Measurements from ENCODE around the gene TUBA4B.
A peak's percentile ranks its signal among the peaks of the same experiment; 100 is the strongest.

Gene TUBA4B

DNA sequence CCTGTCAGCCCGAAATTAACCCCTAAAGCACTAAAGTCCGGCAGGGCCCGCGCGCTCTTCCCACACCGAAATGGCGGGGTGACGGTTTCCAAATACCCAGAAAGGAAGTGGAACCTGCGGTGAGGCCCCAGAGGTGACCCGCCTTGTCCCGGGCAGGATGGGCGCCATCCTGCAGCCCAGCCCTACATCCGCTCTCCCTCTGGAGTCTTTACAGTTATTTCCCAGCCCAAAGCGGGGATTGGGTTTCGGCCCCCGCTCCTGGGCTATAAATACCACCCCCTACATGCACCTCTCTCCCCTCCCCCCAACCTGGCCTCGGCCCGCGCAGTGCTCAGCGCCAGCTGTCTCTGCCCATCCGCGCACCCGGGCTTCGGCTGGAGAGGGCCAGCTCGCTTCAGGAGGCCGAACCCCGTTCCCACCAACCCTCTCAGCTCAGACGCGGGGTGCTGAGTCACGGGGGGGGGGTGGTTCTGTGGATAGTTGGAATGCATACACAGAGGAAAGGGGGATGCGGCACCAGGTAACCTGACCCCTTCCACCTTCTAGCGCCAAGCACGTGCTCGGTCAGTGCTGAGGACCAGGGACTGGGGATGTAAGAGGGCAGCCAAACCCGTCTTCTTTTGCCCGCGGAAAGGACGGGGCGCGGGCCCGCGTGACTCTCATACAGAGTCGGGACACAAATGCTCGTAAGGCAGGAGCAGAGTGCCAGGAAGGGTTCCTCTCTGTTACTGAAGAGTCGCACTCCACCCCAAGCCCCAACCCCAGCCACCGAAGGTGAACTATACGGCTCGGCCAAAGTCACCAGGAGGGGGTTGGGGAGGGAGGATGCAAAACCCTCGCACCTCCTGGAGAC, at the start of gene TUBA4B:
Gene TUBA4B (plus strand): TSS at position 344 of the 853 bp plus-strand sequence. CDS start 165 bp downstream, at position 509.
- peak; percentile 57 for DNase-seq

DNA sequence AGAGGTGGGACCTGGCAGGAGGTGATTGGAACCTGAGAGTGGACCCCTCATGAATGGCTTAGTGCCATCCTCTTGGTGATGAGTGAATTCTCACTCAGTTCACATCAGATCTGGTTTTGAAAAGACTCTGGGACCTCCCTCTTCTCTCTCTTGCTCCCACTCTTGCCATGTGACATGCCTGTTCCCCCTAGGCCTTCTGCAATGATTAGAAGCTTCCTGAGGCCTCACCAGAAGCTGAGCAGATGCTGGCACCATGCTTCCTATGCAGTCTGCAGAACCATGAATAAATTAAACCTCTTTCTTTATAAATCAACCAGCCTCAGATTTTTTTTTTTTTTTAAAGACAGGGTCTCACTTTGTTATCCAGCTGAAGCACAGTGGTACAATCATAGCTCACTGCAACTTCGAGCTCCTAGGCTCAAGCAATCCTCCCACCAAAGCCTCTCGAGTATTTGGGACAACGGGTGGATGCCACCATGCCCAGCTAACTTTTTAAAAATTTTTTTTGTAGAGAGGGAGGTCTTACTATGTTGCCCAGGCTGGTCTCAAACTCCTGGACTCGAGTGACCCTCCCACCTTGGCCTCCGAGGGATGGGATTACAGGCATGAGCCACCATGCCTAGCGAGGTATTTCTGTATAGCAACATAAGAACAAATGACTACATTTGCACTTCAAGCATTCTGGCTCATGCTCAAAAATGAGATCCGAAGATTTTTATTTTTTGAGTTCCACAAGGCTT, 48.4 kb upstream of the TUBA4B start:
- no peak for DNase-seq

DNA sequence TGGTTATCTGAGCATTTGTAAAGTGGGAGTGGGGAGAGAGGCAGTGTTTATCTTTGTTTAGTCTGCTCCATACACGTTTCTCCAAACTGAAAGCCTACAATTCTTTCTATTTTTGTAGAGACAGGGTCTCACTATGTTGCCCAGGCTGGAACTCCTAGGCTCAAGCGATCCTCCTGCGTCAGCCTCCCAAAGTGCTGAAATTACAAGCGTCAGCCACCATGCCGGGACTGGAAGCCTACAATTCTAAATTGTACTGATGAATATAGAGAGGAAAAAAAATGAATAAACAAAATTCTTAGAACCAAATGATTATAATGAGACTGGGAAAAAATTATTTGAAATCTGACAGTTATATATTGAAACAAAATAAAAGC, 47.9 kb upstream of the TUBA4B start:
- DNase-seq, result no peak

DNA sequence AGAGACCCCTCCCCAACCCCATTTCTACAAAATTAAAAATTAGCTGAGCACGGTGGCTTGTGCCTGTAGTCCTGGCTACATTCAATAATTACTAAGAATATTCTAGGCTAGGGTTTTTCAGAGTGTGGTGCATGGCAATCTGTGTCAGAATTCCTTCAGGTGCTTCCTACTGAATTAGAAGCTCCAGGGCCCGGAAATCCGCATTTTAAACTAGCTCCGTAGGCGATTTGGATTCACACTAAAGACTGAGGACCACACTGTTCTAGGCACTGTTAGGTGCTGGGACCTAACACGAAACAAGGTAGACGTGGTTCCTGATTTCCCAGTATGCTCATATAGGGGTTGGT, 47.1 kb upstream of the TUBA4B start:
- no peak for DNase-seq

DNA sequence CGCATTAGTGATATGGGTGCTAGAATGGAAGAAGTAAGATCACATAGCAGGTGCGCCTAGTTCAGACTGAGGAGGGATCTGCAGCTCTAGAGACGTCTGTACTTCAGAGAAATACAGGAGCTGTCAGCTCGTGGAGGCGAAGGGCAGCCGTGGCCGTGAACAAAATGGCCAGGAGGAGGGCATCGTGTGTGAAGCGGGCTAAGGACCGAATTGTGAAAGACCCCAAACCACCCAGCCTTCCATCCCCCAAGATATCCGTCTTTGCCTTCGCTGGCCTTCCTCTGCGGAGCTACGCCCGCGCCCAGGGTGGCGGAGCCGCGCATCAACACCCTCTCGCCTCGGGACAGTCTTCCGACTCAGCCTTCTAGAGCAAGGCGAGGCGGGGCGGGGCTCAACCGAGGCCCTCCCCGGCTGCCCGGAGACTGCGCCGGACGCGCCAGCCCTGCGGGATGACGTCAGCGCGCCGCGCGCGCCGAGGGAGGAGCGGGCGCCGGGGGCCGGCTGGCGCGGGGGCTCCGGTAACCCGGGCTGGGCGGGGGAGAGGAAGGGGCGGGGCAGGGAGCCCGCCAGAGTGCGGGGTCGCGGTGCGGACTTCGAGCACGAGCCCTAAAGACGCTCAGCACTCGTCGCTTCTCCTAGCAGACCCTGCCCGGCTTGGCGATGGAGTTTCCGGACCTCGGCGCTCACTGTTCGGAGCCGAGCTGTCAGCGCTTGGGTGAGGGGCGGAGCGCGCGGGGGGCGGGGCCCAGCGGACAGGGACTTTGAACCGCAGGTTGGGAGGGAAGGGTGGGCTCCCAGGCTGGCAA, 46.5 kb upstream of the TUBA4B start, which contains the start of gene ZFAND2B:
Gene ZFAND2B (plus strand): TSS at position 455 of the 806 bp plus-strand sequence. CDS start 206 bp downstream, at position 661.
- DNase-seq, result peak; percentile 97

DNA sequence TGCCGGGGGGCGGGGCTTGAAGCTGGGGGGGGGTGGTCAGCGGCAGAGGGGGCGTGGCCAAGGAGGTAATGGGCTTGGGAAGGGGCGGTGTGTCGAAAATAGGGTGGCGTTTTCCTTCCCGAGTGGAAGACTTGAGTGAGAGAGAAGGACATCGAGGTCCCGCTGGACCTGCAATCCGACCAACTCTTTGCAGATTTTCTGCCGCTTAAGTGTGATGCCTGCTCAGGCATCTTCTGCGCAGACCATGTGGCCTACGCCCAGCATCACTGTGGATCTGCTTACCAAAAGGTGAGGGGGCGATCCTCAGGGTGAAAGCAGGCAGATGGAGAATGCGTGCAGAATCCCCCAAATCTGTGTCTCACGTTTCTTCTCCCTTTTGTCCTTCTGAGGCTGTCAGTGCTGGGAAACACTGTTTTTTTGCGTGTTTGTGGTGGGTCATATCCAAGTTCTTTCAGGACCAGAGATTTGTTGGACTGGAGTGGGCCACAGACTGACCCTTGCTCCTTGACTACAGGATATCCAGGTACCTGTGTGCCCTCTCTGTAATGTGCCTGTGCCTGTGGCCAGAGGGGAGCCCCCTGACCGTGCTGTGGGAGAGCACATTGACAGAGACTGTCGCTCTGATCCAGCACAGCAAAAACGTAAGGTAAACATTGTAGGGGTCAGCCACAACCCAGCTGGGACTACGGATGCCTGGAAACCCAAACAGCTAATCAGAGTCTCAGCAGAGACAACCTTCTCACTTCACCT, 45.7 kb upstream of the TUBA4B start:
- DNase-seq, result no peak

DNA sequence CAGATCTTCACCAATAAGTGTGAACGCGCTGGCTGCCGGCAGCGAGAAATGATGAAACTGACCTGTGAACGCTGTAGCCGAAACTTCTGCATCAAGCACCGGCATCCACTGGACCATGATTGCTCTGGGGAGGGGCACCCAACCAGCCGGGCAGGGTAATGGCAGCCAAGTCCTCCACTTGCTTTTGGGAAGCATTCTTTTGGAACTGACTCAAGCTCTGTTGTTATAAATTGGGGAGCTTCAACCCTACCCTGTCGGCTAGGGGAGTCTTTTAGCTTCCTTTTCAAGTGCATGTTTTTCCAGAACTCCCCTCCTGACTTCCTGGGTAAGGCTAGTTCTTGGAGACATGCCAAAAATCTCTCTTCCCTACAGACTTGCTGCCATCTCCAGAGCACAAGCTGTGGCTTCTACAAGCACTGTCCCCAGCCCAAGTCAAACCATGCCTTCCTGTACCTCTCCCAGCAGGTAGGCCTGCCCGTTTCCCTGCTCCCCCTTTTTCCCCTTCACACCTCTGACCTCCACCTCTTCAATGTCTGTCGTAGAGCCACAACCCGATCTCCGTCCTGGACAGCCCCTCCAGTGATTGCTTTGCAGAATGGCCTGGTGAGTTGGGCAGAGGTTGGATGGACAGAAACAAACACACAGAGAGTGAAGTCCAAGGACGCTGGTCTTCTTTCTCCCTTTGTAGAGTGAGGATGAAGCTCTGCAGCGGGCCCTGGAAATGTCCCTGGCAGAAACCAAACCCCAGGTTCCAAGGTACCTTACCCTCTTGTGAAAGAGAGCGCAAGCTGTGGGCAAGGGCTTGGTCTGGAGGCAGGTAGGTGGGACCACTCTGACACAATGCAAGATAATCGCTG, 44.9 kb upstream of the TUBA4B start:
- no peak for DNase-seq

DNA sequence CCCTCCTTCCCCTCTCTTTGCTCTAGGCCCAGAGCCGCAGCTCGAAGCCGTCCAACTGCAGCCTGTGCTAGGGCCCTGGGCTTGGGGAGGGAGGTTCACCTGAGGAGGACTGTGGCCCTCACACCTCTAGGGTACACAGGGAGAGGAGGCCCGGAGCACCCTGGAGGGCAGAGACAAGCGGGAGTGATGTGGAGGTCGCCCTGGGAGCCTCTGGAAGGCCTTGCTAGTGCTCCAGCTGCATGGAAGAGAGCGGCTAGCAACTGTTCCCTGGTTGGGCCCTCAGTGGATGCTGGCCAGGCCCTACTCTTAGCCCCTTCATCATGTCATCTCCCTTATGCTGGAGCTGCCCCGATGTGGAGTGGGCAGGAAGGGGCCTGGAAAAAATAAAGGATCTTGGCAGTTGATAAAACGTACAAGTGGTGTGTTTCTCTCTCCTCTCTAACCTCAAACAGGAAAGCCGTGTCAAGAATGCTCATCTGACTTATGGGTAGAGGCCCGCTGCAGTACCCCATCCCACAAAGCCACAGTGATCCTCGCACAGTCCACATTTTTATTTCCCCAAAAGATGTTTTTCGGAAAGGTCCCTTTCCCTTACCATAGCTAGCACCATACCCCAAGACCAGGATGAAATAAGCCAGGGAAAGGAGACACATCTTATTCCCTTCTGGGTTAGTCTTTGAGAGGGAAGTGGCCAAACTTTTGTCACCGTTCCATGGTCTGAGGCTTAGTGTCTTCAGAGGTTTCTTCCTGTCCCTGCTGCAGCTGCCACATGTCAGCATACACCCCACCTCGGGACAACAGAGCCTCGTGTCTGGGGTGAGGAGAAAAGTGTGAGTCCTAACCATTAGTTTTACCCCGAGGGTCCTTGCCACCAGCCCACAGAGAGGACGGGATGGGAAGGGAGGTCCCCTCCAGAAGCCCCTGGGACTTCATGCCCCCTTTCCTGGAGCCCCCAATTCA, 43.5 kb upstream of the TUBA4B start:
- no peak for DNase-seq

DNA sequence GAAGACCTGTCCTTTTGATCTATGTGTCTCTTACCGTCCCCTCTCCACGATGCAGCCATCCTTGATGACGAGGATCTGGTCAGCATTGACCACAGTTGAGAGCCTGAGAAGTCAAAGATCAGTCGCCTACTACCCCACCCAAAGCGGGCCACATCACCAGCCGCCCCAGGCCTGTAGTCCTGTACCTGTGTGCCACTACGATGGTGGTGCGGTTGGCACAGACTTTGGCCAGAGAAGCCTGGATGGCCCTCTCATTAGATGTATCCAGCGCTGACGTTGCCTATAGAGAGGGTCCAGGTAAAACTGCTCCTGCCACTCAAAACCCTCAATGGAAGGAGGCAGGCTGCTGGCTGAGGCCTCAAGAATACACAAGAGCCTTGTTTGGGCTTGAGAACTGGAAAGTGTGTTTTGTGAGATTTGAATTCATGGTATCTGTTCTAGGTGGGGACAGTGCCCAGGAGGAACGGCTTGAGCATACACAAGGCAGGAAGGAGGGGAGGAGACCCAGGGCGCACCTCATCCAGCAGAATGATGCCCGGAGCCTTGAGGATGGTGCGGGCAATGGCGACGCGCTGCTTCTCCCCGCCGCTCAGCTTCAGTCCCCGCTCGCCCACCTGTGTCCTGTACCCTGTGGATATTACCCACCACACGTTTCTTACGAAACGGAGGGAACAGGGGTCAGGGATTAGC, 42.7 kb upstream of the TUBA4B start:
- no peak for DNase-seq

DNA sequence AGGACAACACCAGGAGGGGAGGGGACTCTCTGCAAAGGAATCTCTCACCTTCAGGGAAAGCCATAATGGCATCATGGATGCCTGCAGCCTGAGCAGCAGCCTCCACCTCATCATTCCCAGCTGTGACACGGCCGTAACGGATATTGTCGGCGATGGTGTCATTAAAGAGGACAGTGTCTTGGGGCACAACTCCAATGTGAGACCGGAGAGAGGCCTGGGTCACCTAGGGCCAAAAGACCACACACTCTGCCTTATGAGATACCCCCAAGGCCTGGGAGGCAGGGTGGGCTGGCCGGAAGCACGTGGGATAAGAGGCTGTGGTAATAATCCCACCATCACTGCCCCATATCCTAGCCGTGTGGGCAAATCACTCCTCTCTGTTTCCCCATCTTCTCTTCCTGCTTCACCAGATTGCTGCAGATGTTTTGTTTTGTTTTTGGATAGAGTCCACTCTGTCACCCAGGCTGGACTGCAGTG, 42.1 kb upstream of the TUBA4B start:
- DNase-seq, result no peak

DNA sequence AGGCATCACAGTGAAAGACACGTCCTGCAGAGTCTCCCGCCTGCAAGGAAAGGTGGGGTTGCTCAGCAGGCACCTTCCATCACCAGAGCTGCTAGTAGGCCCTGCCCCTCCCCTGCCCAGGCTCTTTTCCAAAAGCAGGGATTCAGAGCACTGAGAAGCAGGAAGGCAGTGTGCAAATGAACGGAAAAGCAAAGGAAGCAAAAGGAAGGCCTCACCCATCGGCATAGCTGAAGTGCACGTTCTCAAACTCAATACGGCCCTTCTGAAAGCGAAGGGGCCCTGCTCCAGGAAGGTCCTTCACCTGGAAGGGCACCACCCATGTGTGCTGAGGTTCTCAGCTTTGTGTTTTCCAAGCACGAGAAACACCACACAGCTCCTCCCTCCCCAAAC, 40.0 kb upstream of the TUBA4B start:
- DNase-seq, result no peak

DNA sequence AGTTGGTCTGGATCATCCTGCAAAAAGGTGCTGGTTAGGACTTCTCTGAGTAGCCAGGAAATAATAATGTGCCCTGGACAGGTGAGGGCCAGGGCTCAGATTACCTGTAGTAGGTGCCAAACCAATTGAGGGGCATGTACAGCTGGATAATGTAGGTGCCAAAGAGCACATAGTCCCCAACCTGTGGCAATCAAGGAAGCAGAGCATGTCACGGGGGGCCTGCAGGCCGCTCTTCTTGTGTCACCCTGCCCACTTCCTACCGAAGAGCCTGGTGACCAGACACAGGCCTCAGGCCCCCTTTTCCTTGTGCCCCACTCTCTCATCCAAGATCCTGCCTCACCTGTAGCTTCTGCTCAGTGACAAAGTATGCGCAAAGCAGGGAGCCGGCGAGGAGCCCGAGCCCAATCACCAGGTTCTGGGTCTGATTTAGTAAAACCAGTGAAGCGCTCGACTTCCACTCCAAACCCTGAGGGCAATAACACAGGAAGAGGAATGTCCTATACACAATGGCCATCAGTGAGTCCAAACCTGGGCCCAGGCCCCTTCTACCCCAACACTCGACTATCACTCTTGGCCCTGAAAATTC, 39.5 kb upstream of the TUBA4B start:
- DNase-seq, result no peak

DNA sequence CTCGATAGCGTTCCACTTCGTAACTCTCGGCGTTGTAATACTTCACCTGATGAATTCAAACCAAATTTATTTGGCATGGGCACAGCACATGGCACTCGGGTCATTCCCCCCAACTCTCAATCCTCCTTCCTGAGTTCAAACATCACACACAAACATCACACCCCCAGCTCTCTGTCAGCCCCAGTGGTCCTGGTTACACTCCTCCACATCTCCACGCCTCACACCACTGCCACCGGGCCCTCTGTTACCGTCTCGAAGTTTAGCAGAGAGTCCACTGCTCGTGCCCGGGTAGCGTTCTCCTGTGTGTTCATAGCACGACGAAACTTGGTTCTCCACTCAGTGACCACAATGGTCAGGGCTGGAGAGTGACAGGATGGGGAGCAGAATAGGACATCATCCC, 38.9 kb upstream of the TUBA4B start:
- no peak for DNase-seq

DNA sequence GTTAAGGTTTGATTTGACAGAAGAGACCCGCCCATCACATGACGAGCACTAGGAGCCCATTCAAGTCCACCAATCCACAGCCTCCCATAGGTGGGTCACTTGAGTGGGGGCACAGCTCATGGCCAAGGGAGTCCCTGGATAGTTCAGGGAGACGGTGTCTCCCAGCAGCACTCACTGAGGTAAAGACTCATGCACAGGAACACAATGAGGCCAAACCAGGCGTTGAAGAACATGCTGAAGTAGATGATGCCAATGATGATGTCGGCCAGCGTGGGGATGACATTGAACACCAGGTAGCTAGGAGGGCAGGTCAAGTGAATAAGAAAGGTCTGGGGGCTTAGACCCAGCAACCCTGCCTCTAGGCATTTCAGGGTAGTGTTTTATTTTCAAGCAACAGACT, 38.3 kb upstream of the TUBA4B start:
- DNase-seq, result no peak

DNA sequence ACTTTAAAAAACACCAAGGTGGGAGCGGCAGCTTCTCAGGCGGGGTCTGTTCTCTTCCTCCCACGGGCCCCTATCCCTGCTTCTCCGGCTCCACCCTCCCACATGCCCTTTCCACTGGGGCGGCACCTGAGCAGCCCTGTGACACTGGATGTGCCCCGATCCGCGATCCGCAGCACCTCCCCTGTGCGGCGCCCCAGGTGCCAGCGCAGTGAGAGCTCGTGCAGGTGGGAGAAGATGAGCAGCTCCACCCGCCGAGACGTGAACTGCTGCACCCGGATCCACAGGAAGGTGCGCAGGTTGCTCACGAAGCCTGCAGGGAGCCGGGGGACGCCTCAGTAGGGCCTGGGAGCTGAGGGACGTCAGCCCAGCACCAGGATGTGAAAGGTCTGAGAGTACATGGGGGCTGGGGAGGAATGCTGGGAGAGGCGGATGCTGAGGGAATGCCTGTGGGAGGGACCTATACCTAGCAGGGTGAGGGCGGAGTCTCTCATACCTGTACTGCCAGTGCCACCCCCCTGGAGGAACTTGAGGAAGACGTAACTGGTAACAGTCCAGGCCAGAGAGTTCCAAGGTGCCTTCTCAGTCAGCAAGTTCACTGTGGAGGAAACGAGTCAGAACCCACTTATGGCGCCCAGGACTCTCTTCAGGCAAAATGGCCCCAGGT, 37.0 kb upstream of the TUBA4B start:
- no peak for DNase-seq

DNA sequence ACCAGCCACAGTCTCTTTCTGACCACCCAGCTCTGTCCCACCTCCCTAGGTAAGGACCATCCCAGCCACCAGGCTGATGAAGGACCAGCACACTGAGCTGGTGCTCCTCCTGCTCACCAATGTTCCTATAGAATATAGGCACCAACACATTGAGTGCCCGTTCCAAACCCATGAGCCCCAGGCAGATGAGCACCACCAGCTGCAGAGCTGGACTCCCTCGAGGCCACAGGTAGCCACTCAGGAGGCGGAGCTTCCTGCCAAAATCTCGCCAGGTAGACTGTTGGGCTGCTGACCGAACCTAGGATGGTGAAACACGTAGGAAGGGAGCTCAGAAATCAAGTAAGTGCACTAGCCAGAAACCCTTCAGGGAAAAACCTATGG, 36.5 kb upstream of the TUBA4B start:
- no peak for DNase-seq

DNA sequence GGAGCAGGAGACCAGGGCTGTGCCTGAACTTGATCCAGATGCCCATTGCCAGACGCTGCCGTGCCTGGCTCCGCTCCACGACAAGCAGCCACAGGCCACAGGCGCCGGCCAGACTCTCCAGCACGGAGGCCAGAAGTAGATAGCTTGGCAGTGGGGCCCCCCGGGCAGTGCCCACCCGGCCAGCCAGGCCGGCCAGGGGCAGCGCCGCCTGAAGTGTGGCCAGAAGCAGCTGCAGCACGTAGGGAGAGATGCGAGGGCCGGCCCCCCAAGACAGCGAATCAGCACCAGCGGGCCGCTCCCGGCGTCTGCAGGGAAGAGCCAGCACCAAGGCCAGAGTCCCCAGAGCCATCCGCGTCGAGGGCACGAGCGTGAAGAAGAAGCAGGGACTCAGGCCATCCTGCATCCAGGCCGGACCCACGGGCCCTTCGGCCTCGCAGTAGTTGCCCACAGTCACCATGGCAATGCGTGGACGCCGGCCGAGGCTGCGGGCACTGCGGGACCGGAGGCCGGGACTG, 34.8 kb upstream of the TUBA4B start:
- peak; percentile 40 for DNase-seq

Measured in CD4-positive, alpha-beta T cell treated with Interleukin-17A for 4 hours (primary cell).